ENCODE results near the gene PECR.
A peak's percentile ranks its signal among the peaks of the same experiment; 100 is the strongest.
"Not testable (repeated sequence)": the region's sequence is repeated elsewhere in the genome, so short reads cannot be mapped to it uniquely, and the experiment has no call there.

Gene PECR

GRCh38 chr2:216021768-216022565 is 59.6 kb downstream of the PECR start:
- DNase-seq = no peak

GRCh38 chr2:216018709-216019108 is 62.9 kb downstream of the PECR start:
- DNase-seq = no peak

GRCh38 chr2:216017365-216017764 is 64.2 kb downstream of the PECR start:
- peak in 1 of 2 donors; percentile 16 for DNase-seq

- DNase-seq = peak in 1 of 2 donors; percentile 34
Observed at GRCh38 chr2:216016581-216016980, 65.0 kb downstream of the PECR start.

- DNase-seq = peak; percentile 65 to 67
Observed at GRCh38 chr2:216015722-216016464, 65.7 kb downstream of the PECR start.

GRCh38 chr2:216014986-216015385 is 66.6 kb downstream of the PECR start:
- no peak for DNase-seq

GRCh38 chr2:216014006-216014405 is 67.6 kb downstream of the PECR start:
- DNase-seq = no peak

GRCh38 chr2:216013080-216013909 is 68.3 kb downstream of the PECR start, which contains the start of gene MREG:
MREG (minus strand) TSS chr2:216013551; CDS start chr2:216013327, 224 bp downstream.
- DNase-seq = peak; percentile 86 to 88

- DNase-seq = no peak
Observed at GRCh38 chr2:216012830-216013079, 68.9 kb downstream of the PECR start.

- no peak for DNase-seq
Observed at GRCh38 chr2:216012133-216012829, 69.3 kb downstream of the PECR start.

- not testable (repeated sequence) for DNase-seq
Observed at GRCh38 chr2:216009215-216009614, 72.4 kb downstream of the PECR start.

- DNase-seq = no peak
Observed at GRCh38 chr2:216008387-216008786, 73.2 kb downstream of the PECR start.

GRCh38 chr2:216006164-216006663 is 75.4 kb downstream of the PECR start:
- DNase-seq = peak; percentile 22 to 29

- no peak for DNase-seq
Observed at GRCh38 chr2:216004697-216005283, 76.8 kb downstream of the PECR start.

GRCh38 chr2:216003876-216004696 is 77.5 kb downstream of the PECR start:
- DNase-seq = no peak

- no peak for DNase-seq
Observed at GRCh38 chr2:216002693-216003092, 78.9 kb downstream of the PECR start.

GRCh38 chr2:216002101-216002678 is 79.4 kb downstream of the PECR start:
- no peak for DNase-seq

- DNase-seq = no peak
Observed at GRCh38 chr2:216001216-216002100, 80.2 kb downstream of the PECR start.

GRCh38 chr2:215998636-215999035 is 83.0 kb downstream of the PECR start:
- DNase-seq = no peak

GRCh38 chr2:215997219-215997618 is 84.4 kb downstream of the PECR start:
- no peak for DNase-seq

All from CD4-positive, alpha-beta T cell treated with Interleukin-4 for 1 hour (primary cell).